Measurements from ENCODE around the gene ARHGAP42.

The ARHGAP42 gene

DNA sequence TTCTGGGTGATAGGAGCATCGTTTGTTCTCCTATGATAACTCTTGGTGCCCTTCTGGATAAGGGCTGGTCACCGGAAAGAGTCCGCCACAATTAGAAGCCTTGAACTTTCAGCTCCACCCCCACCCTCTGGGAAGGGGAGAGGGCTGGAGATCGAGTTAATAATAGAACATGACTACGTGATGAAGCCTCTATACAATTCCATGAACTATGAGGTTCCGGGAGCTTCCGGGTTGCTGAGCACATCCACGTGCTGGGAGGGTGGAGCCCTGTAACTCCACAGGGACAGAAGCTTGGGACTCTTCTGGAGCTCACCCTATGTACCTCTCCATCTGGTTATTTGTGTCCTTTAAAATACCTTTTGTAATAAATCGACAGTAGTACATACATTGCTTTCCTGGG is 40.3 kb downstream of the ARHGAP42 start:
- H3K4me3 ChIP-seq: peak overlapping the region in 1 of 2 donors; percentile 8
- H3K27me3 ChIP-seq: no peaks in the 10 kb centered on the region
- intact Hi-C loops (cut with DNase I; ENCODE audit: low total_unique reads): no loop called here
- peaks cover 0 to 35% (median 4%) of the 10 kb centered on the region in 4 donors for H3K4me1 ChIP-seq
- peak overlapping the region; percentile 24 to 50 for H3K27ac ChIP-seq
- TF ChIP-seq, protein P1, sequence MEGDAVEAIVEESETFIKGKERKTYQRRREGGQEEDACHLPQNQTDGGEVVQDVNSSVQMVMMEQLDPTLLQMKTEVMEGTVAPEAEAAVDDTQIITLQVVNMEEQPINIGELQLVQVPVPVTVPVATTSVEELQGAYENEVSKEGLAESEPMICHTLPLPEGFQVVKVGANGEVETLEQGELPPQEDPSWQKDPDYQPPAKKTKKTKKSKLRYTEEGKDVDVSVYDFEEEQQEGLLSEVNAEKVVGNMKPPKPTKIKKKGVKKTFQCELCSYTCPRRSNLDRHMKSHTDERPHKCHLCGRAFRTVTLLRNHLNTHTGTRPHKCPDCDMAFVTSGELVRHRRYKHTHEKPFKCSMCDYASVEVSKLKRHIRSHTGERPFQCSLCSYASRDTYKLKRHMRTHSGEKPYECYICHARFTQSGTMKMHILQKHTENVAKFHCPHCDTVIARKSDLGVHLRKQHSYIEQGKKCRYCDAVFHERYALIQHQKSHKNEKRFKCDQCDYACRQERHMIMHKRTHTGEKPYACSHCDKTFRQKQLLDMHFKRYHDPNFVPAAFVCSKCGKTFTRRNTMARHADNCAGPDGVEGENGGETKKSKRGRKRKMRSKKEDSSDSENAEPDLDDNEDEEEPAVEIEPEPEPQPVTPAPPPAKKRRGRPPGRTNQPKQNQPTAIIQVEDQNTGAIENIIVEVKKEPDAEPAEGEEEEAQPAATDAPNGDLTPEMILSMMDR (IDR thresholded peaks at IDR 0.05): no peak
- H3K9me3 ChIP-seq: no peaks in the 10 kb centered on the region
- H3K36me3 ChIP-seq: no peaks in the 10 kb centered on the region
- no peak for DNase-seq

DNA sequence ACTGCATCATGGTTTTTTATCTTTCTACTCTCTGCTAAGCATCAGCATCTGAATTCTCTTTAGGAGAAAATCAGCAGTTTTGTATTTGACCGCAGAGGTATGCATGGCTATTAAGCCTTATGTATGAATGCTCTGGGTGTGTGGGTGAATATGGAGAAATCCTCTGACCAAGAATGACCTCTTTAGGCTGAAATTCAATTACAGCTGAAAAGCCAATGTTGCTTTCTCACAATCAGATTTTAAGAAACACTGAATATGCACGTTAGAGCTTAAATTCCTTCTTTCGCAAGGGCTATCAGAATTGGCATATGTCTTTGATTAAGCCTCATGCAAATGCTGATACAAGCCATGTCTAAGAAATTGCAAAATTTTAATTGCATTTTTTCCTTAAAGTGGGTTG is 43.2 kb downstream of the ARHGAP42 start:
- Histone ChIP-seq H3K36me3 (no peaks in the 10 kb centered on the region), H3K4me1 (peaks cover 0 to 57% (median 1%) of the 10 kb centered on the region in 4 donors), H3K4me3 (no peak overlapping the region), H3K9me3 (no peaks in the 10 kb centered on the region), H3K27ac (no peak overlapping the region), H3K27me3 (no peaks in the 10 kb centered on the region)
- DNase-seq: no peak
- intact Hi-C loops (cut with DNase I; ENCODE audit: low total_unique reads): no loop called here
- TF ChIP-seq, protein P1 (IDR thresholded peaks at IDR 0.05): no peak

DNA sequence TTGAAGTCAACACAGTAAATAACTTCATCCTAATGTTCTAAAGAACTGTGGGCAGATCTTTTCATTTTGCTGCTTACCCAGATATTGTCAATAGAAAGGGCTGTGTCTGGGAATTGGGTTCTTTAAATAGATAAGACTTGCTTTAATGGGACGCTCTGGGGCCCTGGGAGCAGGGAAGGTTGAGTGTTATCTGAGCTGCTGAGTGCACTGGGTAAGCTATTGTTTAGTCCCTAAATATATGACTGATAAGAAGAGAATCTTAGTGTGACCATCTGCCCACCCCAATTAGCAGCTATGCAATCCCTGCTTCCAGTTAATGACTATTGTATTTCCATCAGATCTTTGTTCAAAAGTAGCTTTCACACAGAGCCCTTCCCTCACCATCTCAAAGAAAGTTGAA is 44.4 kb downstream of the ARHGAP42 start:
- Histone ChIP-seq H3K36me3 (no peaks in the 10 kb centered on the region), H3K4me1 (peaks cover 0 to 67% (median 1%) of the 10 kb centered on the region in 4 donors), H3K27ac (peak overlapping the region in 1 of 2 donors; percentile 9), H3K27me3 (no peaks in the 10 kb centered on the region), H3K4me3 (no peak overlapping the region), H3K9me3 (no peaks in the 10 kb centered on the region)
- intact Hi-C loops (cut with DNase I; ENCODE audit: low total_unique reads): no loop called here
- TF ChIP-seq, protein P1 (IDR thresholded peaks at IDR 0.05): no peak
- no peak for DNase-seq

DNA sequence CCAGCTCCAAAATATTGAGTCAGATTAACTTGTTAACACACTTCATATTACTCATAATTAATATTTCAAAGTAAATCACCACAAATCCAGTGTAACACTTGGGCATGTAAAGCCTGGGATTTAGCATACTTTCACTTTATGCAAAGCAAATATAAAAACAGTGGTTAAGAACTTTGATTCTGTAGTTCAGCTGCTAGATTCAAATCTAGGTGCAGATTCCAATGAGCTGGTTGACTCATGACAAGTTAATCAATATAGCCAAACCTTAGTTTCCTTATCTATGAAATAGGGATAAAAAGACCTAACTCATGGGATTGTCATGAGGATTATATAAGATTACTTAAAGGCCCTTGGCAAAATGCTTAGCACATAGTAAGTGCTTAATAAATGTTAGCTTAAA is 45.9 kb downstream of the ARHGAP42 start:
- Histone ChIP-seq H3K4me1 (peaks cover 0 to 62% (median 1%) of the 10 kb centered on the region in 4 donors), H3K27ac (peak overlapping the region in 1 of 2 donors; percentile 36), H3K4me3 (no peak overlapping the region), H3K9me3 (no peaks in the 10 kb centered on the region), H3K36me3 (no peaks in the 10 kb centered on the region), H3K27me3 (no peaks in the 10 kb centered on the region)
- TF ChIP-seq, protein P1 (IDR thresholded peaks at IDR 0.05): no peak
- intact Hi-C loops (cut with DNase I; ENCODE audit: low total_unique reads): no loop called here
- DNase-seq: no peak

DNA sequence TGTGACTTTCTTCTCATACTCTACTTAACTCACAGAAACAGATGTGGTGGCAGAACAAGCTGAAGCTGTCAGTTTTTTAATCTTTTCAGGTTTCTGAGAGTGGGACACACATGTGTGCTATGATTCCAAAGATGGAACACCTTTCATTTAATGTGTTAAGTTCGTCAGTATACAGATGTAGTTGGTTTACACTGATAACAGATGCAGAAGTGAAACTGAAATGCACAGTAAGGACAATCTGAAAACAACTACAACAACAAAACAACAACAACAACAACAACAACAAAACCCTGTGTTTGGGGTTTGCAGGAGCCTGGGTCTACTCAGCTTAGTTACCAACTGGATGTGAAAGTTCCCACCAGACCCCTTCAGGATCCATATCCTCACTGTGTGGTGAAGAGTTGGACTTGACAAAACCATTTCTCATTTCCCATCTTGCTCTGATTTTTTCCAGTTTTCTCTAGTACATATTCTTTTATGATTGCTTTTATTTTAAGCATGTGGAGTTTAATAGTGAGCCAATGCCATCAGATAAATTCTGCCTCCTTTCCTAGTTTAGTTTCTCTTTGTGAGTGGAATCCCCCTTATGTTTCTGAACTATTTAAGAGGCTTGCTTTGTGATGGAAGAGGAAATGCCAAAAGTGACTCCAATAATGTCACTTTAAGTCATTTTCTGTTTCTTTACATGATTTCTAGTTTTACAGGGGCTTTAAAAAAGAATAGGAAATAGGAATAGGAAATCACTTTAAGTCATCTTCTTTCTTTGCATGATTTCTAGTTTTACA is 47.8 kb downstream of the ARHGAP42 start:
- TF ChIP-seq, protein P1 (IDR thresholded peaks at IDR 0.05): no peak
- H3K4me1 ChIP-seq: peaks cover 0 to 79% (median 5%) of the 10 kb centered on the region in 4 donors
- no peaks in the 10 kb centered on the region for H3K36me3 ChIP-seq
- peak overlapping the region in 1 of 2 donors; percentile 42 for H3K27ac ChIP-seq
- H3K27me3 ChIP-seq: no peaks in the 10 kb centered on the region
- no peaks in the 10 kb centered on the region for H3K9me3 ChIP-seq
- no peak for DNase-seq
- H3K4me3 ChIP-seq: no peak overlapping the region
- intact Hi-C loops (cut with DNase I; ENCODE audit: low total_unique reads): no loop called here
